HCT116 (cell line): Measurements from ENCODE around the gene CAMKMT. TPM values are rescaled to one million over a fixed set of nuclear protein-coding genes. Genes with fewer than 3 reads are reported as not detected.

Experiments
- ATAC-seq: fragments of 200-7000 bp; cut with Tn5 transposase; 2 replicates; pipeline ENCODE4 v1.9.1; 2020; ENCODE audit warnings: mild to moderate bottlenecking, moderate library complexity
- BruUV-seq: library from RNA; stranded (reverse); fragments of 400-500 nt; replicated peaks from 2 replicates; lab custom pipeline; 2021; lab: Mats Ljungman, UMichigan
- CTCF ChIA-PET: fragments of 300-600 bp; sonication (Branson Sonifier 250); formaldehyde crosslinking; loops from one replicate; lab custom pipeline; 2021; ENCODE audit warnings: antibody characterized with exemption; lab: Charles Lee
- POLR2A ChIA-PET: fragments of 300-600, 350-600 bp; sonication (Branson Sonifier 250); formaldehyde crosslinking; loops from one replicate; lab custom pipeline; 2021; ENCODE audit warnings: antibody characterized with exemption; lab: Charles Lee
- RAD21 ChIA-PET, 2 experiments: fragments of 300-600 bp; sonication (Branson Sonifier 250); formaldehyde crosslinking; loops; one replicate each; lab custom pipeline; 2023; ENCODE audit warnings: low total read pairs in 2 of 2; ENCODE audit not compliant: uncharacterized antibody in 2 of 2, unreplicated experiment in 2 of 2, low non-redundant PET in 1 of 2; lab: Charles Lee
- DNase-seq: peaks from one replicate; pipeline ENCODE4 v3.0.0-alpha.2; 2010; ENCODE audit warnings: low read depth, low spot score
- H2AFZ ChIP-seq: fragments of 200-600 bp; shearing (Covaris generic), sonication (generic); 2 replicates; pipeline ENCODE4 v1.6.1; 2017; ENCODE audit warnings: low read depth, mixed run types, mixed read lengths, antibody characterized with exemption, low read length; ENCODE audit not compliant: poor library complexity, severe bottlenecking
- H3K27ac ChIP-seq: 2 replicates; pipeline ENCODE4 v1.5.1; 2012; ENCODE audit warnings: low read depth, low read length
- H3K27me3 ChIP-seq: fragments of 200-600 bp; sonication (generic); 2 replicates; pipeline ENCODE4 v1.6.1; 2016; ENCODE audit warnings: mixed run types, low read length, mixed read lengths; ENCODE audit not compliant: insufficient read depth
- H3K36me3 ChIP-seq, 2 experiments: fragments of 200-500 bp in 1 of 2; fragments of 200-600 bp in 1 of 2; sonication (Bioruptor generic) in 1 of 2; sonication (generic) in 1 of 2; 2 replicates each; pipeline versions ENCODE4 v1.5.1 to v1.6.1; 2014 to 2016; ENCODE audit warnings: low read length in 2 of 2, inconsistent platforms in 1 of 2, mixed read lengths in 1 of 2, mixed run types in 1 of 2; ENCODE audit not compliant: insufficient read depth in 2 of 2, control insufficient read depth in 1 of 2
- H3K4me1 ChIP-seq, 2 experiments: fragments of 200-600 bp in 1 of 2; sonication (generic) in 1 of 2; 2 replicates each; pipeline versions ENCODE4 v1.5.1 to v1.6.1; 2012 to 2017; ENCODE audit warnings: low read length in 2 of 2, inconsistent platforms in 1 of 2, mild to moderate bottlenecking in 1 of 2, mixed read lengths in 1 of 2, mixed run types in 1 of 2, moderate library complexity in 1 of 2; ENCODE audit not compliant: insufficient read depth in 2 of 2, control insufficient read depth in 1 of 2
- H3K4me2 ChIP-seq: fragments of 200-600 bp; sonication (generic); 2 replicates; pipeline ENCODE4 v1.6.1; 2017; ENCODE audit warnings: mixed run types, low read length, mixed read lengths
- H3K4me3 ChIP-seq, 2 experiments: fragments of 200-600 bp in 1 of 2; sonication (generic) in 1 of 2; replicated peaks in 1 of 2; 2 replicates each; pipeline ENCODE4 v1.5.1; 2011 to 2016; ENCODE audit warnings: low read length in 2 of 2, control low read depth in 1 of 2, low read depth in 1 of 2, mild to moderate bottlenecking in 1 of 2, mixed read lengths in 1 of 2, mixed run types in 1 of 2
- H3K79me2 ChIP-seq: fragments of 200-600 bp; sonication (generic); 2 replicates; pipeline ENCODE4 v1.6.1; 2017; ENCODE audit warnings: mild to moderate bottlenecking, mixed run types, low read length, moderate library complexity, mixed read lengths; ENCODE audit not compliant: insufficient read depth
- H3K9ac ChIP-seq: fragments of 200-600 bp; sonication (generic); 2 replicates; pipeline ENCODE4 v1.6.1; 2016; ENCODE audit warnings: low read length, mixed read lengths
- H3K9me2 ChIP-seq: fragments of 200-600 bp; sonication (generic), shearing (Covaris generic); 2 replicates; pipeline ENCODE4 v1.6.1; 2017; ENCODE audit warnings: mixed run types, mild to moderate bottlenecking, moderate library complexity; ENCODE audit not compliant: insufficient read depth
- H3K9me3 ChIP-seq, 2 experiments: fragments of 200-500 bp in 1 of 2; fragments of 200-600 bp in 1 of 2; sonication (Bioruptor generic) in 1 of 2; sonication (generic) in 1 of 2; 2 replicates each; pipeline ENCODE4 v1.6.1; 2014 to 2017; ENCODE audit warnings: low read length in 2 of 2, mixed read lengths in 2 of 2, inconsistent platforms in 1 of 2, low read depth in 1 of 2, mild to moderate bottlenecking in 1 of 2, mixed run types in 1 of 2, moderate library complexity in 1 of 2; ENCODE audit not compliant: control insufficient read depth in 1 of 2, insufficient read depth in 1 of 2
- H4K20me1 ChIP-seq: fragments of 200-600 bp; sonication (generic), shearing (Covaris generic); 2 replicates; pipeline ENCODE4 v1.6.1; 2017; ENCODE audit warnings: mixed run types, mild to moderate bottlenecking, moderate library complexity; ENCODE audit not compliant: insufficient read depth
- CBX3 ChIP-seq: IDR thresholded peaks from 2 replicates; pipeline ENCODE4 v1.6.1; 2012; ENCODE audit warnings: low read depth
- EGR1 ChIP-seq: IDR thresholded peaks from 2 replicates; pipeline ENCODE4 v1.6.1; 2012; ENCODE audit warnings: low read depth
- POLR2A ChIP-seq: IDR thresholded peaks from 2 replicates; pipeline ENCODE4 v1.7.0; 2011; ENCODE audit warnings: borderline replicate concordance; ENCODE audit not compliant: insufficient read depth, insufficient read length; ENCODE audit errors: extremely low read depth
- POLR2AphosphoS5 ChIP-seq: IDR thresholded peaks from 2 replicates; pipeline ENCODE4 v1.6.1; 2011; ENCODE audit warnings: mild to moderate bottlenecking, low read depth, low read length, moderate library complexity
- RAD21 ChIP-seq: IDR thresholded peaks from 2 replicates; pipeline ENCODE4 v1.6.1; 2012; ENCODE audit warnings: low read depth, mild to moderate bottlenecking
- YY1 ChIP-seq: IDR thresholded peaks from 2 replicates; pipeline ENCODE4 v1.6.1; 2011; ENCODE audit warnings: low read length, low read depth, moderate library complexity, mild to moderate bottlenecking; ENCODE audit not compliant: insufficient replicate concordance; ENCODE audit errors: extremely low read depth
- ZBTB33 ChIP-seq: IDR thresholded peaks from 2 replicates; pipeline ENCODE4 v1.6.1; 2011; ENCODE audit warnings: mild to moderate bottlenecking, low read length, moderate library complexity; ENCODE audit not compliant: insufficient replicate concordance; ENCODE audit errors: extremely low read depth
- ZFX ChIP-seq: fragments of 450-650 bp; IDR thresholded peaks from 2 replicates; pipeline ENCODE4 v1.6.1; 2017
- intact Hi-C: fragments of 100-400 bp; cut with micrococcal nuclease; formaldehyde crosslinking; loops from 2 replicates; pipeline ENCODE4 v1.10.0; 2022
- total RNA-seq: library from RNA; stranded (reverse); gene quantifications from one replicate; pipeline ENCODE4 v1.2.1, GENCODE V29; 2021; ENCODE audit not compliant: unreplicated experiment
- TF ChIP-seq, protein P1 (sequence below), 3 experiments: fragments of 200-600 bp in 1 of 3; sonication (generic) in 1 of 3; IDR thresholded peaks in 2 of 3; conservative IDR thresholded peaks in 1 of 3; 2 replicates each; pipeline ENCODE4 v1.5.1; 2012 to 2017; ENCODE audit warnings: low read depth in 2 of 3, low read length in 2 of 3, antibody characterized with exemption in 1 of 3, borderline replicate concordance in 1 of 3, control low read depth in 1 of 3, mild to moderate bottlenecking in 1 of 3, mixed read lengths in 1 of 3, mixed run types in 1 of 3, moderate library complexity in 1 of 3; ENCODE audit not compliant: insufficient read depth in 1 of 3
- TF ChIP-seq, protein P2 (sequence below): IDR thresholded peaks from 2 replicates; pipeline ENCODE4 v1.6.1; 2012

The CAMKMT gene
- total RNA-seq, 1 experiment from 2014 or later = 10.6 TPM

- RAD21 ChIA-PET = no interaction called here
- no peaks in the 10 kb centered on the region for H4K20me1 ChIP-seq
- H3K27me3 ChIP-seq = peaks cover 5% of the 10 kb centered on the region; the same call in 1 of the 2 replicates
- no peaks in the 10 kb centered on the region for H3K9me2 ChIP-seq
- H3K9ac ChIP-seq = no peak overlapping the region
- TF ChIP-seq, protein P1, sequence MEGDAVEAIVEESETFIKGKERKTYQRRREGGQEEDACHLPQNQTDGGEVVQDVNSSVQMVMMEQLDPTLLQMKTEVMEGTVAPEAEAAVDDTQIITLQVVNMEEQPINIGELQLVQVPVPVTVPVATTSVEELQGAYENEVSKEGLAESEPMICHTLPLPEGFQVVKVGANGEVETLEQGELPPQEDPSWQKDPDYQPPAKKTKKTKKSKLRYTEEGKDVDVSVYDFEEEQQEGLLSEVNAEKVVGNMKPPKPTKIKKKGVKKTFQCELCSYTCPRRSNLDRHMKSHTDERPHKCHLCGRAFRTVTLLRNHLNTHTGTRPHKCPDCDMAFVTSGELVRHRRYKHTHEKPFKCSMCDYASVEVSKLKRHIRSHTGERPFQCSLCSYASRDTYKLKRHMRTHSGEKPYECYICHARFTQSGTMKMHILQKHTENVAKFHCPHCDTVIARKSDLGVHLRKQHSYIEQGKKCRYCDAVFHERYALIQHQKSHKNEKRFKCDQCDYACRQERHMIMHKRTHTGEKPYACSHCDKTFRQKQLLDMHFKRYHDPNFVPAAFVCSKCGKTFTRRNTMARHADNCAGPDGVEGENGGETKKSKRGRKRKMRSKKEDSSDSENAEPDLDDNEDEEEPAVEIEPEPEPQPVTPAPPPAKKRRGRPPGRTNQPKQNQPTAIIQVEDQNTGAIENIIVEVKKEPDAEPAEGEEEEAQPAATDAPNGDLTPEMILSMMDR (IDR thresholded peaks at IDR 0.05 in 2 of 3, conservative IDR thresholded peaks at IDR 0.05 in 1 of 3; ENCODE audit: borderline replicate concordance in 1 of 3, insufficient read depth in 1 of 3, low read depth in 2 of 3, low read length in 2 of 3) = no peak
- TF ChIP-seq POLR2AphosphoS5 = no peak
- no peak for TF ChIP-seq POLR2A
- no peak for TF ChIP-seq CBX3
- no peak for TF ChIP-seq YY1
- TF ChIP-seq, protein P2, sequence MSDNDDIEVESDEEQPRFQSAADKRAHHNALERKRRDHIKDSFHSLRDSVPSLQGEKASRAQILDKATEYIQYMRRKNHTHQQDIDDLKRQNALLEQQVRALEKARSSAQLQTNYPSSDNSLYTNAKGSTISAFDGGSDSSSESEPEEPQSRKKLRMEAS = no peak
- no peak for TF ChIP-seq ZFX
- TF ChIP-seq EGR1 = no peak
- no peak for TF ChIP-seq RAD21
- TF ChIP-seq ZBTB33 = no peak
- no peak overlapping the region for H3K4me2 ChIP-seq
- no peaks in the 10 kb centered on the region for H3K4me1 ChIP-seq
- H3K79me2 ChIP-seq = no peaks in the 10 kb centered on the region
- no peak overlapping the region for H3K4me3 ChIP-seq
- no TSS peak for BruUV-seq
- POLR2A ChIA-PET = no interaction called here
- no peak overlapping the region for H2AFZ ChIP-seq
- no peaks in the 10 kb centered on the region for H3K36me3 ChIP-seq
- no peaks in the 10 kb centered on the region for H3K9me3 ChIP-seq
- intact Hi-C loops = no loop called here
- no peak for DNase-seq
- CTCF ChIA-PET = no interaction called here
- H3K27ac ChIP-seq = no peak overlapping the region
- no peak for ATAC-seq
Observed at GRCh38 chr2:44799105-44799504, 437.4 kb downstream of the CAMKMT start.
